ENCODE measurements around the gene SMIM36.
"Not testable (repeated sequence)": the region's sequence is repeated elsewhere in the genome, so short reads cannot be mapped to it uniquely, and the experiment has no call there.

The SMIM36 gene

DNA sequence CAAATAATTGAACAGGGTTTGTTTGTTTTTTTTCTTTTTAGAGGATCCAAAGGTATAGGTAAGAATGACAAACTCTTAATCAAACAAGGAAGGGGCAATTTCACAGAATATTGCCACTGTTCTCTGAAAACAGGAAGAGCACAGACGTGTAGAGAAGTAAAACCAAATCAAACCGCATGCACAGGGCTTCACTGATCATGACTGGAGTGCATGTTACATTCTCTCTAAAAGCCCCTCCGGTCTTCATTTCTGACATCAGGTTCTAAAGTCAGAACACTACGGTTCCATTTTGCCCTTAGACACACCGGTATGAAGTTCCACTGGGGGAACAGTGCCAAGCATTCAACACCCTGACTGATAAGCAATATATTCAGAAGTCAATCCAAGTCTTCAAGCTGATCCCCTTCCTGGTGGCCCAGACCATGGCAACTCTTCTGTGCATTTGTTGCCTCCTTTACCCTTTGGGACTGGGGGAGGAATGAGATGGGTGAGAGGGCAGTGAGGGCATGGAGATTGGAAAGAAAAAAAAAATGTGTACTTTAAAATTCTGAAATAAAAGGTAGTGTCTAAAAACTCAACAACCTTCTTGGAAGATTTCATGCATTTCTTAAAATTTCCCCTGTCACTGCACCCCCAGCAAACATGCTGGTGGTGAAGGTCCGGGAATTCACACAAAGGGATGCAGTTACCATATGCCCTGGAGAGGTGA, 91.0 kb downstream of the SMIM36 start:
- no peak for DNase-seq (ENCODE audit: low read depth)
- peak overlapping the region; percentile 97 for H3K4me3 ChIP-seq (ENCODE audit: low read depth, low read length)

DNA sequence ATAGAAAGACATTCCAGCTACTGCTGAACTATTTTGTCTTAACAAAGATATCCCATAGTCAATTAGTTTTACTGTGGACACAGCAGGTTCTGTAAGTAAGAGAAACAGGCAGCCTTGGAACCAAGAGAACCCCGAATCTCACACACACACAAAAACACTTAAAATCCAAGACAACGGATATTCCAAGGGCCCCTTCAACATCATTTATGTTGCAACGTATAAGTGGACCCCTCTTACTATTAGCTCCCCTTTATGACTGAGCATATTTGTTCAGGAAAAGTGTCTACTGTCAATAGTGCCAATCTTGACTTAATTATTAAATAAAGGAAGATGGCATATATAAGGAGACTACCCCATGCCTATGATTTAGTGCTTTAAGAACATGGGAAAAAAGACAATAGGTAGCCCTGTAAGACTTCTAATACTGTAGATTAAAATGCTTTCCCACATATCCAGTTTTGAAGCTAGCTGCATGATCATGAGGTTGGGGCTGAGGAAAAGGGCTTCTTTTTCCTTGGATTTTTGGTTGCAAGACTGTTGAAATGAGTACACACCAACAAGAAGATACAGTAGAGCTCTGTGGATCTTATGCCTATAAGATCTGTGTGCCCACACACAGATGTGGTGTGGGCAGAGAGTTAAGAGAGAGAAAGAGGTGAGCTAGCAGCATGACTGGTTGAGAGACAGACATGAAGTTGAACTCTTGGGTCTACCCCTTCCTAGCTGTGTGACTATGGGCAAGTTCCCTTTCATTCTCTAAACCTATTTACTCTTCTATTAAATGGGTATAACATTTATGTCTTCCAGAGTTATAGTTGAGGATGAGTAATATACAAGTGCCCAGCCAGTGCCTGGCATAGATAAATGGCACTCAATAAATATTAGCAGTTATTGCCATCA, 92.6 kb downstream of the SMIM36 start:
- H3K4me3 ChIP-seq (ENCODE audit: low read depth, low read length): no peak overlapping the region
- DNase-seq (ENCODE audit: low read depth): no peak

DNA sequence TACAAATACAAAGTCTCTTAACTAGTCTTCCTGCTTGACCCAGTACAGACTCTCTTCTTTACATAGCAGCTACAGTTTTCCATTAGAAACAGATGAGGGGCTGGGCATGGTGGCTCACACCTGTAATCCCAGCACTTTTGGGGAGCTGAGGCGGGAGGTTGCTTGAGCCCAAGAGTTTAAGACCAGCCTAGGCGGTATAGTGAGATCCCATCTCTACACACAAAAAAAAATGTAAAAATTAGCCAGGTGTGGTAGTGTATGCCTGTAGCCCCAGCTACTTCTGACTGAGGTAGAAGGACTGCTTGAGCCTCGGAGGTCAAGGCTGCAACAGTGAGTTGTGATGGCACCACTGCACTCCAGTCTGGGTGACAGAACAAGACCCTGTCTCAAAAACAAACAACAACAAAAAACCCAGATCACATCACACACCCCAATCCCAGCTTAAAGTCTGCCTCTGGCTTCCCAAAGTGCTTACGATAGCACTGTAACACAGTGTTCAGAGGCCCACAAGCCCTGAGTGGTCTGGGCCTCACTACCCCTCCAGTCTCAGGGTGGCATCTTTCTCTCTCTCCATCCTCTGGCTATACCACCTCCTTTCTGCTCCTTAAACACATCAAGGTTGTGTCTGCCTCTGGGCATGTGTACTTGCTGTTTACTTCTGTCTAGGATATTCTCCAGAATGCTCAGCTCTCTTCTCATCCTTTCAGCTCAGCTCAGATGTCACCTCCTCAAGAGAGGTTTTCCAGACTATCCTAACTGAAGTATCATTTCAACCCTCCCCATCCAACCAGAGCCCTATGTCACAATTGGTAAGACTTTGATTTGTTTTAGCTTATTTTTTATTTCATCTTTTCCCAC, 93.6 kb downstream of the SMIM36 start:
- DNase-seq (ENCODE audit: low read depth): no peak
- H3K4me3 ChIP-seq (ENCODE audit: low read depth, low read length): no peak overlapping the region

DNA sequence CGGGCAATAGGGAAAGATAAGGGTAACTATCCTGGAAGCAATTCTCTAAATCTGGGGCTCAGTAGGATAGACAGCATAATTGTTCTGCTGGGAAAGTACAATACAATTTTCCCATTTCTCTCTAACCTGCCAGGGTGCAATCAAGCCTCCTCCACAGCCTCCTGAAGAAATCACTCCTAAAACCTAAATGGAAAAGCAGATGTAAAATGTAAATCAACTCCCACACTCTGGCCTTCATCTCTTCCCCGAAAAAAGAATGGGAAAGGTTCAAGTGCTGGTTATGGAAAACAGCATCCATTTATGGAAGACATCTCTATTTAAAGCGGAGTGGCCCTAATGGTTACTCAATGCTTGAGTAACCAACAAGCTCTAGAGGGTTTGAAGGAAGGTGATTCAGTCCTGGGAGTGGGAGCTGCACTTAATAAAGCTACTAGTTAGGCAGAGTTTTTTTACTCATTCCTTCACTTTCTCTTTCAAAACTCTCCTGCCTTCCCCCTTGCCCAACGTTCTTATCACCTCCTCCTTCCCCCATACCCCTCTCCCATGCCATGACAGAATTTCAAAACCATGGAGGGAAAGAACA, 94.7 kb downstream of the SMIM36 start:
- DNase-seq (ENCODE audit: low read depth): peak; percentile 36
- no peak overlapping the region for H3K4me3 ChIP-seq (ENCODE audit: low read depth, low read length)

DNA sequence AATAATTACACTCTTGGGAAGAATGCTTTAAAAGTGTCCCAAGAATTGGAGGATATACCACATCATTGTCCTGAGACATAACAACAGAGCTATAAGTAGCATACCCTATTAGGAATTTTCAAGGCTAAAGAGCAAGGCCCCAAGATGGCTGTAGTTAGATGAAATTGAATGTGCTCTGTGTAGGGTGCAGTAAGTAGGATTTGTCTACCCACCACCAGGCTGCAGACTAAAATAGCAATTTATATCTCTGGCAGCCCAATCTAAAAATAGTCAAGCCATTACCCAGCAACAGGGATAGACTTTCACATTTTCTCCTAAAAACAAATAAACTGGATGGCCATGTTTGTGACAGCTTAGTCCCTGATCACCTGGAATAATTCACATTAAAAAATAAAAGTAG, 95.3 kb downstream of the SMIM36 start:
- DNase-seq (ENCODE audit: low read depth): no peak
- no peak overlapping the region for H3K4me3 ChIP-seq (ENCODE audit: low read depth, low read length)

DNA sequence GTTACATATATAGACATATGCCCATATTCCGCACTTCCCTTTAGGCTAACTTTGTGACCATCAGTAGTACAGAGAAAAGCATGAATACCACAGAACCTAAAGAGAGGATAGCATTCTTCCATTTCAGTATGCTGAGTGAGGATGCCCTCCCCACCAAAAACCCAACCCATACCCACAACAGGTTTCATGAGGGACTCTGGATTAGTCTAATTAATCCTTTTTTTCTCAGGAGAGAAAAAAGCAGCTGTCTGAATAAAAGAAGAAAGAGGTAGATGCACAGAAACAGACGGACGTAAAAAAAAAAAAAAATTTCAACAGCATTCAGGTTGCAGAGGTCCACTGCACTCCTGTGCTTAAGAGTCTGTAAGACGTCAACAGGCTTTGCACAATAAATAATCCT, 96.3 kb downstream of the SMIM36 start:
- no peak overlapping the region for H3K4me3 ChIP-seq (ENCODE audit: low read depth, low read length)
- DNase-seq (ENCODE audit: low read depth): no peak

- no peak for DNase-seq (ENCODE audit: low read depth)
- H3K4me3 ChIP-seq (ENCODE audit: low read depth, low read length): no peak overlapping the region
Observed at GRCh38 chr17:55413825-55414489, 97.3 kb downstream of the SMIM36 start.

DNA sequence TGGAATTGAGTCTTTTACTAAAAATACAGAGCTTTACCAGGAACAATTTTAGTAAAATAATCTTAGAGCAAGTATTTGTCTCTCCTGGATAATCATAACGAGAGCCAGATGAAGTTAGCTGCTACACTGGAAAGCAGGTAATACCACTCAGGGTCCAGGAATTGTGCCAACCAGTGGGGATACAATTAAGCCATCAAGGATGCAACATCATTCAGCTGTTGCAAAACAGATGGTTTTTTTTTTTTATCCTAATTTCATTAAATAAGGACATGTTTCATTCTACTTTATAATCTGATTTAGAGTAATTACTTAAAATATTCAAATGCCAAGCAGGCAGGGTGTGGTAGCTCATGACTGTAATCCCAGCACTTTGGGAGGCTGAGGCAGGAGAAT, 99.8 kb downstream of the SMIM36 start:
- H3K4me3 ChIP-seq (ENCODE audit: low read depth, low read length): no peak overlapping the region
- DNase-seq (ENCODE audit: low read depth): no peak

- DNase-seq (ENCODE audit: low read depth): no peak
Observed at GRCh38 chr17:55410722-55411462, 100.4 kb downstream of the SMIM36 start.

GRCh38 chr17:55409030-55409800, 102.0 kb downstream of the SMIM36 start:
- no peak for DNase-seq (ENCODE audit: low read depth)
- H3K4me3 ChIP-seq (ENCODE audit: low read depth, low read length): no peak overlapping the region

More at GRCh38 chr17:55410722-55411462, 100.4 kb downstream of the SMIM36 start:
- no peak overlapping the region for H3K4me3 ChIP-seq (ENCODE audit: low read depth, low read length)

GRCh38 chr17:55407641-55408566, 103.3 kb downstream of the SMIM36 start:
- no peak for DNase-seq (ENCODE audit: low read depth)
- H3K4me3 ChIP-seq (ENCODE audit: low read depth, low read length): no peak overlapping the region

DNA sequence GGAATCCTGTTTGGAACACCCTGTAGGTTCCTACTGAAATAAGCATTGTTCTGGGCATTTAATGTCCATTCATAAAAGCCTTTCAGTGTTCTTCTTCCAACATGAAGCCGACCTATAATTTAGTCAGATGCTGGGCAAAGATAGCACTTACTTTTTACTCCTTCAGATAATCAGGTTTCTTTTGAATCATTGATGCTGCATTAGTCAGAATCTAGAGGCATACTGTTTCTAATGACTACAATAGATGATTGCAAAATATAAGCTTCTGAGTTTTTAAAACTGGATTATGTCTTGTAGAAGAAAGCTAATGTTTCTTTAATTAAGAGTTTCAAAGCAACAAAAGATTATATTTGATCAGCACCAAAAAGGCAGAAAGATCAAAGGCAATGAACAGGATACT, 105.7 kb downstream of the SMIM36 start:
- no peak overlapping the region for H3K4me3 ChIP-seq (ENCODE audit: low read depth, low read length)
- DNase-seq (ENCODE audit: low read depth): no peak

GRCh38 chr17:55404197-55404596, 107.1 kb downstream of the SMIM36 start:
- not testable (repeated sequence) for H3K4me3 ChIP-seq (ENCODE audit: low read depth, low read length); DNase-seq (ENCODE audit: low read depth)

DNA sequence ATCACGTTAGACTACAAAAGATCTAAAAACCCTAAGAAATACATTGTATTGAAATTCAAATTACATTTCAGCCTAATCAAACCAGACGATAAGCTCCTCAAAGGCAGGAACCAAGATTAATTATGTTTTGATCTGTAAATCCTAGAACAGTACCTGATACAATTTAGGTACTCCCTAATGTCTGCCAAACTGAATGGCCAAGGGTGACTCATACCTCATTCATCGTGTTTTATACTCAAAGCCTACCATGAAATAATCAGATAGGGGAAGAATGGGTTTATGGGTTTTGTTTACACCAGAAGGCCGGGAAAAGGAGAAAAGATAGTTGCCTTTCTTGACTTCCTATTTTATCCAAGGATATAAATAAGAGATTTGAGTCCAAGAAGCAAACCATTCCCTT, 108.9 kb downstream of the SMIM36 start:
- no peak overlapping the region for H3K4me3 ChIP-seq (ENCODE audit: low read depth, low read length)
- DNase-seq (ENCODE audit: low read depth): no peak

Data from skeletal muscle cell (primary cell).